GM06990 (cell line): ENCODE results near the gene HRK.

Experiments
- DNase-seq: peaks from one replicate; pipeline ENCODE4 v3.0.0-alpha.2; 2011; ENCODE audit not compliant: insufficient read length; ENCODE audit errors: extremely low read depth
- H3K27me3 ChIP-seq: replicated peaks from 2 replicates; pipeline ENCODE4 v1.6.0; 2011; ENCODE audit warnings: low read length; ENCODE audit not compliant: control insufficient read depth, insufficient read depth
- H3K36me3 ChIP-seq: 2 replicates; pipeline ENCODE4 v1.5.1; 2011; ENCODE audit warnings: low read length; ENCODE audit not compliant: control insufficient read depth, insufficient read depth
- H3K4me3 ChIP-seq: replicated peaks from 2 replicates; pipeline ENCODE4 v1.5.1; 2011; ENCODE audit warnings: low read depth, mild to moderate bottlenecking, control low read depth, low read length
- TF ChIP-seq, protein P1 (sequence below): IDR thresholded peaks from 2 replicates; pipeline ENCODE4 v1.5.1; 2011; ENCODE audit warnings: low read length, control low read depth, mild to moderate bottlenecking, inconsistent platforms; ENCODE audit not compliant: insufficient read depth, poor library complexity, severe bottlenecking

Gene HRK

DNA sequence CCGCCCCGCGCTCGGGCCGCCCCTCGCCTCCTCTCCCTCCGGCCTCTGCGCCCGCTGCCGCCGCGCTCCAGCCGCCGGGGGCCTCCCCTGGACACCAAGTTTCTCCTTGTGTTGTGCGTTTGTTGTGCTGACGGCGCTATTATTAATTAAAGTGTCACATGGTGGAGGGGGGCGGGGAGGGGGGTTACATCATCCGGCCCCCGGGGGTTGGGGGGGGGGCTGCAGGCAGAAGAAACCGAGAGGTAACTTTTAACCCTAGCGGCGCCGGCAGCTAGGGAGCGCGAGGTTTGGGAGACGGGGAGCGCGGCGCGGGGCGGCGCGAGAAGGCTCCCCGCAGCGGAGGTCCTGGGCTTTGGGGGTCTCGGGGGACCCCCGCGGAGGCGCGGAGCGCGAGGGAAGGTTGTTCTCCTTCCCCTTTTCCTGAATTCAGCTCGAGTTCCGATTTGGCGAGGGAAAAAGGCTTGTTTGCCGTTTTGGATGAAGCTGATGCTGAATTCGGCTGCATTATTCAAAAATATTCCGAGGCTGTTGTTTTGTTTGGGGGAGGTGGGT is at the start of gene HRK:
TSS of gene HRK (minus strand) at position 117 of the 552 bp plus-strand sequence. CDS start 134 bp downstream, outside the sequence.
- H3K36me3 ChIP-seq, result no peaks in the 10 kb centered on the region
- DNase-seq, result no peak
- TF ChIP-seq, protein P1, sequence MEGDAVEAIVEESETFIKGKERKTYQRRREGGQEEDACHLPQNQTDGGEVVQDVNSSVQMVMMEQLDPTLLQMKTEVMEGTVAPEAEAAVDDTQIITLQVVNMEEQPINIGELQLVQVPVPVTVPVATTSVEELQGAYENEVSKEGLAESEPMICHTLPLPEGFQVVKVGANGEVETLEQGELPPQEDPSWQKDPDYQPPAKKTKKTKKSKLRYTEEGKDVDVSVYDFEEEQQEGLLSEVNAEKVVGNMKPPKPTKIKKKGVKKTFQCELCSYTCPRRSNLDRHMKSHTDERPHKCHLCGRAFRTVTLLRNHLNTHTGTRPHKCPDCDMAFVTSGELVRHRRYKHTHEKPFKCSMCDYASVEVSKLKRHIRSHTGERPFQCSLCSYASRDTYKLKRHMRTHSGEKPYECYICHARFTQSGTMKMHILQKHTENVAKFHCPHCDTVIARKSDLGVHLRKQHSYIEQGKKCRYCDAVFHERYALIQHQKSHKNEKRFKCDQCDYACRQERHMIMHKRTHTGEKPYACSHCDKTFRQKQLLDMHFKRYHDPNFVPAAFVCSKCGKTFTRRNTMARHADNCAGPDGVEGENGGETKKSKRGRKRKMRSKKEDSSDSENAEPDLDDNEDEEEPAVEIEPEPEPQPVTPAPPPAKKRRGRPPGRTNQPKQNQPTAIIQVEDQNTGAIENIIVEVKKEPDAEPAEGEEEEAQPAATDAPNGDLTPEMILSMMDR, result no peak
- peaks cover 13% of the 10 kb centered on the region for H3K27me3 ChIP-seq
- peak within 1 kb of the TSS; percentile 20 for H3K4me3 ChIP-seq

DNA sequence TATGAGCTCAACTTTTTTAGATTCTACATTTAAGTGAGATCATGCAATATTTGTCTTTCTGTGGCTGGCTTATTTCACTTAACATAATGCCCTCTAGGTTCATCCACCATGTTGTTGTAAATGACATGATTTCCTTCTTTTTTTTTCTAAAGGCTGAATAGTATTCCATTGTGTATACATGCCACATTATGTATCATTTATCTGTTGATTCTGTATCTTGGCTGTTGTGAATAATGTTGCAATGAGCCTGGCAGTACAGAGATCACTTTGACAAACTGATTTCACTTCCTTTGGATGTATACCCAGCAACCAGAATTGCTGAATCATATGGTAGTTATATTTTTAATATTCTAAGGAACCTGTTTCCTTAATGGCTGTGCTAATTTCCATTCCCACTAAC is 48.6 kb upstream of the HRK start:
- Histone ChIP-seq H3K4me3 (no peak overlapping the region), H3K36me3 (no peaks in the 10 kb centered on the region), H3K27me3 (no peaks in the 10 kb centered on the region)
- no peak for DNase-seq
- TF ChIP-seq, protein P1, result no peak

DNA sequence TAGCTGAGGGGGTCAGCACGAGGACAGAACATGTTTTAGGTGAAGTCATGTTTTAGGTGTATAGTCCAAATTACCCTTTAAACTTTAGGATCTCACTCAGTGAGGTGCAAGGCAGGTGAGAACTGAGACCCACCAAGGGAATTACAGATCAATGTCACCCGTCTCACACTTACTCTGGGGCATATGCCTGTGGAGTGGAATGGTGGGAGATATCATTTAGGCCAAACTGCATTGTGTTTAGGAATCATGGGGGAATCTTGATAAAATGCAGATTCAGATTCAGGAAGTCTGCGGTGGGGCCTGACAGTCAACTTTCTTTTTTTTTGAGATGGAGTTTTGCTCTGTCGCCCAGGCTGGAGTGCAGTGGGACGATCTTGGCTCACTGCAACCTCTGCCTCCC is 47.3 kb upstream of the HRK start:
- TF ChIP-seq, protein P1, result no peak
- DNase-seq, result no peak
- no peak overlapping the region for H3K4me3 ChIP-seq
- no peaks in the 10 kb centered on the region for H3K27me3 ChIP-seq
- H3K36me3 ChIP-seq, result no peaks in the 10 kb centered on the region

DNA sequence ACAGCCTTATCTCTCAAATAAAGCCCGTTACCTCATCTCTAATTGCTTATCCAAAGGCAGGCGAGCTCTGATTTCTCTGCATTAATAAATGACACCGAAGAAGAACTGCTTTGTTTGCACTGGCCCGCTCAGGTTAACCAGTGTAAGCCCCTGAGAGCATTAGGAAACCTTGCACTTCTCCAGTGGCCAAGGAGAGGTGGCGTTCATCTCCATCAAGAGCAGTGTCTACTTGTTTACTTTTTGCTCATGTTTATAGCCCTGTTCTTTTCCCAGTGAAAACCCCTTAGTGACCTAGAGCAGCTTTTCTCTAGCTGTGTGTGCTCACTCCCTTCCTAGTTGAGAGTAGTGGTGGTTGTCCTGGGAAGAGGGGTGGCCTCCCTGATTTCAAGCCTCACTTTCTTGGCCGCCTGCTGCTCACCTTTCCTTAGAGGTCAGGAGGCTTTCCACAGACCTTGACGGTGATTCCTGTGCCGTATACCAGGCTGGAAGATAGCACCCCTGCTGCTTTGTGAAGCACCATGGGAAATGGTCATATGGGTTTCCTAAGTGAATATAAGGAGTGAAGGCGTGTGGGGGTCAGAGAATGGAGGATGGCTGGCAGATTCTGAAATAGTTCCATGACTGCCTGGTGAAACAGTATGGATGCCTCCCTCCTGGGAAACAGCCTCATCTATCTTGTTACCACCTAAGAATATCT is 46.2 kb upstream of the HRK start:
- no peak overlapping the region for H3K4me3 ChIP-seq
- H3K27me3 ChIP-seq, result no peaks in the 10 kb centered on the region
- no peaks in the 10 kb centered on the region for H3K36me3 ChIP-seq
- no peak for DNase-seq
- TF ChIP-seq, protein P1, result no peak

DNA sequence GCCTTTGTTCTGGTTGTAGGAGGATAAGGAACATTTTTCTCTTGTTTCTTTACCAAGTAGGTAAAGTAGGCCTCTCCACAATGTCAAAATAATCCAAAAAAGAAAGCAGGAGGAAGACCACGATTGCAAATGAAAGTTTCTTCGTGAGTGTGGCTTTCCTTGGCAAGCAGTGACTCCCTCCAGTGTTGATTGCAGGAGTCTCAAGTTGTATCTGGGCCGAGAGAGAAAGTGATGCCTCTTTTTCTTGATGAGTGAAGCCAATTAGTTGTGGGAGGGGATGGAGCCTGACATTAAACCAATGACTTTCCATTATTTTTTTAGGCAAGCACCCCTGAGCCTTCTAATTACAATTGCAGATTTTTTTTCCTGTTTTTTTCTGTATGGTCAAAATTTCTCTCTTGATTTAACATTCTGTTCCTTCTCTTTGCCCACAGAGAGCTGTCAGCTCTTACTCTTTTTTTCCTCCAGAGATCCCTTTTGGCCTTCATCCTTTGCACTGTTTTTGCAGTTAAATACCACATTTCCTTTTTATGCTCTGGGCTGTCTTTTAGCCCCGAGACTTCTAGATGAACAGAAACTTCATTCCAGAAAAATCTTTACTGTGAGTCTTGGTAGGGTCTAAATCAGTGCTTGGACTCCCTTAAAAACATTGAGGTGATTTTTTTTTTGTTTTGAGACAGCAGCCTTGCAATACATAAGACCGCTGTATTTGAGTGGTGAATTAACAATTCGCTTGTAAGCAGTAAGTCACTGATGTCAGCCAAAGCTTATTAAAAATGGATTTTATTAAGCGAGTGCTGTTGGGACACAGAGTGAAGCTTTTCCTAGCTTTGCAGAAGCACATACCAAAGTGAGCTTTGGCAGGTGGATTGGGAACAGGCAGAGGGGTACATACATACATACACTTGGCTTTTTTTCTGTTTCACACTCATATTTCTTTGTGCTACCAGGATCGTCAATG is 45.3 kb upstream of the HRK start:
- DNase-seq, result no peak
- Histone ChIP-seq H3K36me3 (no peaks in the 10 kb centered on the region), H3K4me3 (no peak overlapping the region), H3K27me3 (no peaks in the 10 kb centered on the region)
- TF ChIP-seq, protein P1, result no peak
